K562 (cell line): ENCODE measurements around the gene DUSP23. TPM values are rescaled to one million over a fixed set of nuclear protein-coding genes. Genes with fewer than 3 reads are reported as not detected.

ENCODE experiments used
- BCOR ChIP-seq: fragments of 450-650 bp; IDR thresholded peaks from 2 replicates; pipeline ENCODE4 v1.6.1; 2016
- CBX3 ChIP-seq, 2 experiments: IDR thresholded peaks; 1 replicate in 1 of 2; 2 replicates in 1 of 2; pipeline ENCODE4 v1.6.1; 2012; ENCODE audit warnings: inconsistent platforms in 2 of 2, low read length in 2 of 2, borderline replicate concordance in 1 of 2, control low read depth in 1 of 2
- CEBPG ChIP-seq, 3 experiments: fragments of 200-800 bp in 1 of 3; sonication (Bioruptor generic) in 1 of 3; sonication (generic) in 1 of 3; formaldehyde crosslinking in 1 of 3; IDR thresholded peaks in 2 of 3; conservative IDR thresholded peaks in 1 of 3; 2 replicates each; pipeline versions ENCODE4 v1.6.1 to v1.8.0; 2016 to 2022; ENCODE audit warnings: missing compliant biosample characterization in 2 of 3, missing genetic modification characterization in 2 of 3, mild to moderate bottlenecking in 1 of 3, missing genetic modification reagents in 1 of 3
- COPS2 ChIP-seq: fragments of 450-650 bp; conservative IDR thresholded peaks from 2 replicates; pipeline ENCODE4 v1.6.1; 2016; ENCODE audit warnings: mild to moderate bottlenecking, moderate library complexity
- FOXJ3 ChIP-seq: sonication (generic); formaldehyde crosslinking; IDR thresholded peaks from 2 replicates; pipeline ENCODE4 v1.4.0; 2020; ENCODE audit warnings: mild to moderate bottlenecking, missing genetic modification reagents
- HMGN3 ChIP-seq: IDR thresholded peaks from 2 replicates; pipeline ENCODE4 v1.6.1; 2011; ENCODE audit warnings: borderline replicate concordance, low read depth, mild to moderate bottlenecking, mixed read lengths, low read length; ENCODE audit not compliant: insufficient read length; ENCODE audit errors: extremely low read depth
- NCOA4 ChIP-seq: fragments of 450-650 bp; IDR thresholded peaks from 2 replicates; pipeline ENCODE4 v1.6.1; 2018; ENCODE audit warnings: mild to moderate bottlenecking; ENCODE audit not compliant: partially characterized antibody
- NR2C1 ChIP-seq, 2 experiments: fragments of 450-650 bp; IDR thresholded peaks; 2 replicates each; pipeline ENCODE4 v1.6.1; 2017; ENCODE audit warnings: mild to moderate bottlenecking in 2 of 2, antibody characterized with exemption in 1 of 2, inconsistent platforms in 1 of 2, missing compliant biosample characterization in 1 of 2, missing genetic modification characterization in 1 of 2
- POLR2A ChIP-seq: fragments of 450-650 bp; conservative IDR thresholded peaks from 2 replicates; pipeline ENCODE4 v1.6.1; 2016
- POLR2AphosphoS5 ChIP-seq: IDR thresholded peaks from 2 replicates; pipeline ENCODE4 v1.6.1; 2011; ENCODE audit warnings: mild to moderate bottlenecking, low read depth, low read length, moderate library complexity; ENCODE audit not compliant: control insufficient read depth, insufficient read depth
- POLR2H ChIP-seq: IDR thresholded peaks from 2 replicates; pipeline ENCODE4 v1.6.1; 2016; ENCODE audit warnings: missing genetic modification characterization, low read depth, mild to moderate bottlenecking, control low read depth, missing compliant biosample characterization, moderate library complexity
- SAP30 ChIP-seq: fragments of 200-600 bp; sonication (generic); IDR thresholded peaks from 2 replicates; pipeline ENCODE4 v1.6.1; 2012; ENCODE audit warnings: borderline replicate concordance, low read depth, mild to moderate bottlenecking, moderate library complexity, low read length, control low read depth, inconsistent platforms; ENCODE audit not compliant: insufficient read depth, poor library complexity, severe bottlenecking
- SMARCA4 ChIP-seq: fragments of 450-650 bp; IDR thresholded peaks from 2 replicates; pipeline ENCODE4 v1.6.1; 2016
- STAG1 ChIP-seq: sonication (generic); formaldehyde crosslinking; IDR thresholded peaks from 2 replicates; pipeline ENCODE4 v1.5.0; 2020; ENCODE audit warnings: missing genetic modification reagents, borderline replicate concordance
- TCF3 ChIP-seq: sonication (generic); formaldehyde crosslinking; IDR thresholded peaks from 2 replicates; pipeline ENCODE4 v1.4.0; 2020; ENCODE audit warnings: mild to moderate bottlenecking, missing genetic modification reagents
- ZBTB1 ChIP-seq: sonication (generic); formaldehyde crosslinking; IDR thresholded peaks from 2 replicates; pipeline ENCODE4 v1.8.1; 2023; ENCODE audit warnings: missing genetic modification reagents, low read depth, mild to moderate bottlenecking, borderline replicate concordance
- ZFP36 ChIP-seq: fragments of 150-350 bp; IDR thresholded peaks from 2 replicates; pipeline ENCODE4 v1.6.1; 2018; ENCODE audit warnings: low read length, low read depth; ENCODE audit not compliant: partially characterized antibody
- ZKSCAN3 ChIP-seq: fragments of 250-450 bp; sonication (Bioruptor Pico); IDR thresholded peaks from 2 replicates; pipeline ENCODE4 v1.4.0; 2020
- ZNF232 ChIP-seq: sonication (generic); formaldehyde crosslinking; IDR thresholded peaks from 2 replicates; pipeline ENCODE4 v1.8.0; 2022; ENCODE audit warnings: mild to moderate bottlenecking, missing genetic modification reagents
- ZNF274 ChIP-seq: IDR thresholded peaks from 2 replicates; pipeline ENCODE4 v1.6.1; 2011; ENCODE audit warnings: low read depth, mild to moderate bottlenecking, low read length, moderate library complexity, borderline replicate concordance
- ZNF449 ChIP-seq: fragments of 250-450 bp; sonication (Bioruptor Pico); IDR thresholded peaks from 2 replicates; pipeline ENCODE4 v1.8.0; 2022; ENCODE audit warnings: moderate library complexity, mild to moderate bottlenecking, inconsistent platforms
- ZNF717 ChIP-seq: fragments of 250-450 bp; sonication (Bioruptor Pico); IDR thresholded peaks from 2 replicates; pipeline ENCODE4 v1.5.0; 2021
- polyA plus RNA-seq, 8 experiments: library from polyadenylated mRNA; depleted of rRNA in 4 of 8; stranded (reverse) in 5 of 8; unstranded in 3 of 8; fragments of >200 nt; fragmentation: Nextera tagmentation in 2 of 8; fragmentation: Illumina TruSeq in 1 of 8; extraction: Ambion mirVana in 2 of 8; extraction: Trizol in 1 of 8; gene quantifications; 2 replicates each; pipeline versions ENCODE4 v1.2.1 to v1.2.3, GENCODE V29; 2011 to 2014; ENCODE audit warnings: inconsistent platforms in 1 of 8, missing spikeins in 1 of 8
- total RNA-seq, 7 experiments: library from RNA; depleted of rRNA in 6 of 7; stranded (reverse); fragments of >200 nt in 6 of 7; fragmentation: Illumina TruSeq in 2 of 7; extraction: Trizol in 2 of 7; gene quantifications; 2 replicates each; pipeline versions ENCODE4 v1.2.1 to v1.2.3, GENCODE V29; 2011 to 2021; ENCODE audit warnings: low replicate concordance in 1 of 7
- TF ChIP-seq, protein P1 (sequence below): fragments of 450-650 bp; IDR thresholded peaks from 2 replicates; pipeline ENCODE4 v1.6.1; 2017; ENCODE audit warnings: mild to moderate bottlenecking, moderate library complexity

The DUSP23 gene
- total and polyA plus RNA-seq, 9 of the 15 experiments (the other 6 are each of a cell fraction or from before 2014, with no cell fraction given) = 1.0 to 34.8 (median 13.7) TPM

DNA sequence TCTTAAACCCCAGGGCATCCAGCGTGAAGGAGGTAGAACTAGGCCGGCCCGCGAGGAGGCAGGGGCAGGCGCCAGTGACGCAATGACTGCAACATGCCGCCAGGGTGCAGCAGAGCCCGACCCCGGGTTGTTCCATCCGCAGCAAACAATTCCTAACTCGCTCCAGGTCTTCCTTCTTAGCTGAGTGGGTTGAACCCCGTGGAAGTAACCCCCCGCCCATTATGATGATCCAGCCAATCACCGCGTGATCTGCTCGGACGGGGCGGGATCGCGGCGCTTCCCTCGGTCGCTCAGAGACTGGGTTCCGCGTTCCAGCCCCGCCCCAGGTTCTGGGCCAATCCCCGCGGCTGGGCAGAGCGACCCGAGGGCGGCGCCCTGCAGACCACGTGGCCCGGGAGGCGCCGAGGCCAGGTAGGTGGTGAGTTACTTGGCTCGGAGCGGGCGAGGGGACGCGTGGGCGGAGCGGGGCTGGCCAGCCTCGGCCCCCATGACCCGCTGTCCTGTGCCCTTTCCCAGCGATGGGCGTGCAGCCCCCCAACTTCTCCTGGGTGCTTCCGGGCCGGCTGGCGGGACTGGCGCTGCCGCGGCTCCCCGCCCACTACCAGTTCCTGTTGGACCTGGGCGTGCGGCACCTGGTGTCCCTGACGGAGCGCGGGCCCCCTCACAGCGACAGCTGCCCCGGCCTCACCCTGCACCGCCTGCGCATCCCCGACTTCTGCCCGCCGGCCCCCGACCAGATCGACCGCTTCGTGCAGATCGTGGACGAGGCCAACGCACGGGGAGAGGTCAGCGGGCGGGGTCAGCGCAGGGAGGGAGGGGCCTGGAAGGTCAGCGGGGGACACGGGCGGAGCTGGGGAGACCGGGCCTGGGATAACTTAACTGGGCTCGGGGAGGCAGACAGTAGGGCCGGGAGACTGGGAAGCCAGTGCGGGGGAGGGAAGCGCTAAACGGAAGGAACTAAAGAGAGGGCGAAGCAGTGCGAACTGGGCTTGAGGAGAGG, at the start of gene DUSP23 (continued):
- TF ChIP-seq ZBTB1 (CRISPR knock-in tag) (no peak), POLR2A (peak; percentile 68), ZNF232 (CRISPR knock-in tag) (no peak), CBX3 (IDR thresholded peaks at IDR 0.05; ENCODE audit: borderline replicate concordance in 1 of 2, low read length in 2 of 2) (peak in 1 of 2 experiments; percentile 81; a peak in 1 of 3 replicates), COPS2 (no peak), ZNF274 (no peak), POLR2H (tag) (no peak), TCF3 (no peak), HMGN3 (peak; percentile 31), FOXJ3 (no peak), STAG1 (CRISPR knock-in tag) (peak; percentile 74; the same call in 1 of the 2 replicates), NCOA4 (no peak), NR2C1 (IDR thresholded peaks at IDR 0.05) (peak; percentile 89), NR2C1 (tag; IDR thresholded peaks at IDR 0.05) (peak; percentile 93), ZKSCAN3 (CRISPR knock-in tag) (no peak), ZFP36 (no peak), ZNF449 (CRISPR knock-in tag) (no peak), POLR2AphosphoS5 (no peak), ZNF717 (CRISPR knock-in tag) (no peak), CEBPG (CRISPR knock-in tag; IDR thresholded peaks at IDR 0.05) (peak; percentile 91), CEBPG (tag; conservative IDR thresholded peaks at IDR 0.05 in 1 of 2, IDR thresholded peaks at IDR 0.05 in 1 of 2) (peak; percentile 94 to 96), SAP30 (peak; percentile 94), SMARCA4 (no peak), BCOR (no peak)
- TF ChIP-seq, protein P1, sequence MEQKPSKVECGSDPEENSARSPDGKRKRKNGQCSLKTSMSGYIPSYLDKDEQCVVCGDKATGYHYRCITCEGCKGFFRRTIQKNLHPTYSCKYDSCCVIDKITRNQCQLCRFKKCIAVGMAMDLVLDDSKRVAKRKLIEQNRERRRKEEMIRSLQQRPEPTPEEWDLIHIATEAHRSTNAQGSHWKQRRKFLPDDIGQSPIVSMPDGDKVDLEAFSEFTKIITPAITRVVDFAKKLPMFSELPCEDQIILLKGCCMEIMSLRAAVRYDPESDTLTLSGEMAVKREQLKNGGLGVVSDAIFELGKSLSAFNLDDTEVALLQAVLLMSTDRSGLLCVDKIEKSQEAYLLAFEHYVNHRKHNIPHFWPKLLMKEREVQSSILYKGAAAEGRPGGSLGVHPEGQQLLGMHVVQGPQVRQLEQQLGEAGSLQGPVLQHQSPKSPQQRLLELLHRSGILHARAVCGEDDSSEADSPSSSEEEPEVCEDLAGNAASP = no peak; the same call in 1 of the 2 replicates
